ENCODE results near the gene GRB7. TPM values are rescaled to one million over a fixed set of nuclear protein-coding genes. Genes with fewer than 3 reads are reported as not detected.

The GRB7 gene
- total and polyA plus RNA-seq, 9 of the 15 experiments (the other 6 are each of a cell fraction or from before 2014, with no cell fraction given), result 0.04 to 6.2 (median 2.2) TPM

GRCh38 chr17:39750131-39751015 is 12.6 kb downstream of the GRB7 start:
- ATAC-seq (no peak), FAIRE-seq (no peak), DNase-seq (ENCODE audit: extremely low read depth in 1 of 4, low spot score in 3 of 4) (no peak)
- Histone ChIP-seq H2AFZ (ENCODE audit: low read depth, low read length) (no peak overlapping the region), H3K27me3 (ENCODE audit: control insufficient read depth in 2 of 2, insufficient read depth in 2 of 2, low read length in 2 of 2) (no peaks in the 10 kb centered on the region), H3K9me1 (ENCODE audit: control insufficient read depth, insufficient read depth, low read length) (no peaks in the 10 kb centered on the region), H3K36me3 (ENCODE audit: control insufficient read depth, insufficient read depth, low read length) (no peaks in the 10 kb centered on the region), H3K9ac (ENCODE audit: insufficient read depth in 1 of 2, low read depth in 2 of 2, low read length in 2 of 2) (peak overlapping the region in 1 of 2 experiments; percentile 76; a peak in 2 of 4 replicates), H4K20me1 (replicated peaks; ENCODE audit: control insufficient read depth, insufficient read depth, low read length) (no peaks in the 10 kb centered on the region), H3K4me2 (ENCODE audit: insufficient read depth, low read length) (no peak overlapping the region), H3K27ac (ENCODE audit: extremely low read depth, low read depth, low read length) (no peak overlapping the region), H3K79me2 (ENCODE audit: control insufficient read depth, insufficient read depth, low read length) (no peaks in the 10 kb centered on the region), H3K4me1 (replicated peaks in 1 of 2; ENCODE audit: control insufficient read depth in 2 of 2, insufficient read depth in 2 of 2, low read length in 2 of 2) (peaks cover 9 to 49% of the 10 kb centered on the region in 2 experiments; a peak in 4 of 5 replicates), H3K4me3 (no peak overlapping the region), H3K9me3 (replicated peaks; ENCODE audit: control insufficient read depth, insufficient read depth, low read depth, low read length) (no peaks in the 10 kb centered on the region)
- intact Hi-C loops (cut with micrococcal nuclease), result loop anchor here (5.0 kb wide), 1 partner anchor 78 kb away; no protein-coding TSS in a partner anchor
- BruUV-seq (replicated peaks), result no TSS peak
- ChIA-PET POLR2A (interaction anchor here (0.7 kb wide), 1 partner anchor 11 kb away, joined by 3 read pairs; no protein-coding TSS in a partner anchor), CTCF (ENCODE audit: low intra/inter-chr PET ratio) (no interaction called here)
- TF ChIP-seq PYGO2 (tag; IDR thresholded peaks at IDR 0.05) (no peak), PRPF4 (IDR thresholded peaks at IDR 0.05; ENCODE audit: insufficient read depth, low read depth, low read length, poor library complexity, severe bottlenecking) (no peak)
- in situ Hi-C loops (cut with MboI), result no loop called here
- 36% methylated on average over 7 of the region's 9 CpGs for WGBS (ENCODE audit: insufficient coverage, low coverage, missing lambda C conversion rate)

- Histone ChIP-seq H4K20me1 (replicated peaks; ENCODE audit: control insufficient read depth, insufficient read depth, low read length) (no peaks in the 10 kb centered on the region), H2AFZ (ENCODE audit: low read depth, low read length) (no peak overlapping the region), H3K4me1 (replicated peaks in 1 of 2; ENCODE audit: control insufficient read depth in 2 of 2, insufficient read depth in 2 of 2, low read length in 2 of 2) (peaks cover 9 to 49% of the 10 kb centered on the region in 2 experiments; a peak in 4 of 5 replicates), H3K27ac (ENCODE audit: extremely low read depth, low read depth, low read length) (no peak overlapping the region), H3K4me3 (no peak overlapping the region), H3K27me3 (ENCODE audit: control insufficient read depth in 2 of 2, insufficient read depth in 2 of 2, low read length in 2 of 2) (peaks cover 0 to 2% of the 10 kb centered on the region in 2 experiments; a peak in 1 of 5 replicates), H3K79me2 (ENCODE audit: control insufficient read depth, insufficient read depth, low read length) (no peaks in the 10 kb centered on the region), H3K4me2 (ENCODE audit: insufficient read depth, low read length) (no peak overlapping the region), H3K9ac (ENCODE audit: insufficient read depth in 1 of 2, low read depth in 2 of 2, low read length in 2 of 2) (peak overlapping the region in 1 of 2 experiments; percentile 20; a peak in 1 of 4 replicates), H3K9me1 (ENCODE audit: control insufficient read depth, insufficient read depth, low read length) (no peaks in the 10 kb centered on the region), H3K36me3 (ENCODE audit: control insufficient read depth, insufficient read depth, low read length) (no peaks in the 10 kb centered on the region), H3K9me3 (replicated peaks; ENCODE audit: control insufficient read depth, insufficient read depth, low read depth, low read length) (no peaks in the 10 kb centered on the region)
- intact Hi-C loops (cut with micrococcal nuclease) (loop anchor here (5.0 kb wide), 1 partner anchor 79 kb away; no protein-coding TSS in a partner anchor), in situ Hi-C loops (cut with MboI) (no loop called here)
- FAIRE-seq (no peak), ATAC-seq (no peak), DNase-seq (ENCODE audit: extremely low read depth in 1 of 4, low spot score in 3 of 4) (no peak)
- POLR2A ChIA-PET, result interaction anchor here (0.7 kb wide), 1 partner anchor 12 kb away, joined by 3 read pairs; no protein-coding TSS in a partner anchor
- CTCF ChIA-PET (ENCODE audit: low intra/inter-chr PET ratio), result interaction anchor here (0.8 to 6.1 kb wide), 2 partner anchors 126 to 129 kb away, joined by 3 to 118 read pairs; no protein-coding TSS in a partner anchor
- WGBS (ENCODE audit: insufficient coverage, low coverage, missing lambda C conversion rate), result 23% methylated on average over 5 of the region's 5 CpGs
- BruUV-seq (replicated peaks), result no TSS peak
- TF ChIP-seq TCF15 (CRISPR knock-in tag; IDR thresholded peaks at IDR 0.05) (no peak), PHTF2 (CRISPR knock-in tag; IDR thresholded peaks at IDR 0.05) (no peak), ZBED1 (IDR thresholded peaks at IDR 0.05) (no peak), BCOR (IDR thresholded peaks at IDR 0.05) (peak; percentile 56), ZNF511 (CRISPR knock-in tag; IDR thresholded peaks at IDR 0.05) (no peak), ARID2 (IDR thresholded peaks at IDR 0.05) (no peak), RBM25 (IDR thresholded peaks at IDR 0.05; ENCODE audit: low read depth, low read length, severe bottlenecking) (peak; percentile 35), TAF7 (tag; IDR thresholded peaks at IDR 0.05) (no peak), IRF9 (tag; IDR thresholded peaks at IDR 0.05) (no peak), ZNF668 (CRISPR knock-in tag; IDR thresholded peaks at IDR 0.05) (no peak)
These were observed 13.3 kb downstream of the GRB7 start for GRCh38 chr17:39751016-39751543.

All from K562 (cell line).